CD8-positive, alpha-beta memory T cell (primary cell): ENCODE measurements around the gene SIGLEC14. TPM values are rescaled to one million over a fixed set of nuclear protein-coding genes. Genes with fewer than 3 reads are reported as not detected.
"Not testable (repeated sequence)": the region's sequence is repeated elsewhere in the genome, so short reads cannot be mapped to it uniquely, and the experiment has no call there.

Source experiments
- CTCF ChIA-PET: fragments of 350-600 bp; sonication (Branson Sonifier 250); formaldehyde crosslinking; loops from one replicate; lab custom pipeline; 2021; ENCODE audit warnings: antibody characterized with exemption; lab: Charles Lee
- POLR2A ChIA-PET: fragments of 350-600 bp; sonication (Branson Sonifier 250); formaldehyde crosslinking; loops from one replicate; lab custom pipeline; 2021; ENCODE audit warnings: antibody characterized with exemption; lab: Charles Lee
- DNase-seq, 5 donors: peaks; one replicate each; pipeline versions ENCODE4 v3.0.0 to v3.0.0-alpha.2; 2020 to 2022; ENCODE audit warnings: mixed read lengths in 1 of 5
- H3K27ac ChIP-seq: one replicate; pipeline ENCODE4 v1.7.0; 2013; ENCODE audit warnings: low read depth, mild to moderate bottlenecking, low read length, moderate library complexity
- H3K27me3 ChIP-seq: 2 replicates; pipeline ENCODE4 v1.7.0; 2013; ENCODE audit warnings: low read length, mild to moderate bottlenecking; ENCODE audit not compliant: insufficient read depth, poor library complexity, severe bottlenecking
- H3K36me3 ChIP-seq: 2 replicates; pipeline ENCODE4 v1.7.0; 2013; ENCODE audit warnings: mild to moderate bottlenecking, low read length, moderate library complexity; ENCODE audit not compliant: insufficient read depth
- H3K4me1 ChIP-seq: 2 replicates; pipeline ENCODE4 v1.7.0; 2013; ENCODE audit warnings: mild to moderate bottlenecking, low read length, moderate library complexity; ENCODE audit not compliant: insufficient read depth
- H3K4me3 ChIP-seq: 2 replicates; pipeline ENCODE4 v1.7.0; 2013; ENCODE audit warnings: mild to moderate bottlenecking, low read length
- H3K9me3 ChIP-seq: 2 replicates; pipeline ENCODE4 v1.7.0; 2013; ENCODE audit warnings: mild to moderate bottlenecking, low read length
- H3K27ac Mint-ChIP-seq, 8 donors: one replicate each; pipeline ENCODE4 v1.8.0; 2020 to 2021; ENCODE audit warnings: mixed read lengths in 8 of 8, mild to moderate bottlenecking in 6 of 8, inconsistent platforms in 3 of 8, moderate library complexity in 3 of 8
- H3K27me3 Mint-ChIP-seq, 2 donors: one replicate each; pipeline ENCODE4 v1.8.0; 2020 to 2021; ENCODE audit warnings: mixed read lengths in 2 of 2, mild to moderate bottlenecking in 1 of 2, moderate library complexity in 1 of 2
- H3K36me3 Mint-ChIP-seq, 3 donors: one replicate each; pipeline ENCODE4 v1.8.0; 2020 to 2021; ENCODE audit warnings: mixed read lengths in 3 of 3, inconsistent platforms in 1 of 3, mild to moderate bottlenecking in 1 of 3
- H3K4me1 Mint-ChIP-seq, 3 donors: one replicate each; pipeline ENCODE4 v1.8.0; 2020 to 2021; ENCODE audit warnings: mixed read lengths in 3 of 3, inconsistent platforms in 1 of 3, mild to moderate bottlenecking in 1 of 3
- H3K4me3 Mint-ChIP-seq, 7 donors: one replicate each; pipeline ENCODE4 v1.8.0; 2020 to 2021; ENCODE audit warnings: mixed read lengths in 7 of 7, mild to moderate bottlenecking in 6 of 7, moderate library complexity in 4 of 7, inconsistent platforms in 2 of 7
- H3K9me3 Mint-ChIP-seq, 5 donors: one replicate each; pipeline ENCODE4 v1.8.0; 2020 to 2022; ENCODE audit warnings: mixed read lengths in 5 of 5, mild to moderate bottlenecking in 3 of 5, moderate library complexity in 2 of 5, inconsistent platforms in 1 of 5
- polyA plus RNA-seq: library from polyadenylated mRNA; unstranded; fragments of 300-500 nt; fragmentation: Illumina TruSeq; gene quantifications from one replicate; pipeline ENCODE4 v1.2.3, GENCODE V29; 2021
- total RNA-seq, 2 experiments: library from RNA; stranded (reverse); gene quantifications; one replicate each; pipeline ENCODE4 v1.2.3, GENCODE V29; 2021

Gene SIGLEC14
- total RNA-seq (under 1 TPM; 0.33 to 0.35 TPM), polyA plus RNA-seq (not detected)

- H3K27ac Mint-ChIP-seq, H3K4me1 Mint-ChIP-seq, H3K36me3 Mint-ChIP-seq, H3K36me3 ChIP-seq, H3K4me1 ChIP-seq, H3K27ac ChIP-seq, POLR2A ChIA-PET, H3K27me3 ChIP-seq, H3K4me3 Mint-ChIP-seq, H3K9me3 Mint-ChIP-seq, H3K9me3 ChIP-seq, H3K4me3 ChIP-seq, DNase-seq: not testable (repeated sequence)
- CTCF ChIA-PET: interaction anchor here (1.5 kb wide), 1 partner anchor 10 kb away, joined by 6 read pairs; no protein-coding TSS in a partner anchor
- peaks cover 17 to 40% of the 10 kb centered on the region in 2 donors for H3K27me3 Mint-ChIP-seq
Measured at GRCh38 chr19:51646730-51647129, at the start of gene SIGLEC14. TSS of gene SIGLEC14 (minus strand) at chr19:51646825. CDS start at chr19:51646759, 66 bp downstream.

- Histone ChIP-seq H3K9me3 (no peaks in the 10 kb centered on the region), H3K4me1 (peaks cover 5% of the 10 kb centered on the region), H3K4me3 (no peak overlapping the region), H3K36me3 (no peaks in the 10 kb centered on the region), H3K27me3 (no peaks in the 10 kb centered on the region), H3K27ac (no peak overlapping the region)
- DNase-seq: no peak
- H3K36me3 Mint-ChIP-seq: no peaks in the 10 kb centered on the region
- H3K27me3 Mint-ChIP-seq: no peaks in the 10 kb centered on the region
- H3K4me3 Mint-ChIP-seq: no peak overlapping the region
- H3K9me3 Mint-ChIP-seq: peaks cover 0 to 3% (median 0%) of the 10 kb centered on the region in 5 donors
- ChIA-PET POLR2A (no interaction called here), CTCF (no interaction called here)
- H3K27ac Mint-ChIP-seq: peak overlapping the region in 2 of 8 donors; percentile 11 to 43
- H3K4me1 Mint-ChIP-seq: peaks cover 0 to 5% (median 2%) of the 10 kb centered on the region in 3 donors
Measured at GRCh38 chr19:51695702-51696315, 49.2 kb upstream of the SIGLEC14 start.

GRCh38 chr19:51695088-51695487 lies 48.5 kb upstream of the SIGLEC14 start:
- Histone ChIP-seq H3K36me3 (no peaks in the 10 kb centered on the region), H3K27ac (no peak overlapping the region), H3K4me3 (no peak overlapping the region), H3K4me1 (peaks cover 5% of the 10 kb centered on the region), H3K27me3 (no peaks in the 10 kb centered on the region), H3K9me3 (no peaks in the 10 kb centered on the region)
- POLR2A ChIA-PET: no interaction called here
- Mint-ChIP-seq H3K36me3 (no peaks in the 10 kb centered on the region), H3K9me3 (no peaks in the 10 kb centered on the region), H3K4me3 (no peak overlapping the region), H3K27me3 (peaks cover 0 to 3% of the 10 kb centered on the region in 2 donors), H3K27ac (peak overlapping the region in 1 of 8 donors; percentile 22), H3K4me1 (peaks cover 0 to 9% (median 4%) of the 10 kb centered on the region in 3 donors)
- no peak for DNase-seq
- CTCF ChIA-PET: no interaction called here

GRCh38 chr19:51694318-51695085 lies 47.9 kb upstream of the SIGLEC14 start:
- DNase-seq: no peak
- ChIA-PET CTCF (no interaction called here), POLR2A (no interaction called here)
- Mint-ChIP-seq H3K4me1 (peaks cover 0 to 14% (median 4%) of the 10 kb centered on the region in 3 donors), H3K27ac (peak overlapping the region in 2 of 8 donors; percentile 22 to 71), H3K27me3 (peaks cover 0 to 5% of the 10 kb centered on the region in 2 donors), H3K36me3 (no peaks in the 10 kb centered on the region), H3K9me3 (no peaks in the 10 kb centered on the region), H3K4me3 (no peak overlapping the region)
- Histone ChIP-seq H3K36me3 (no peaks in the 10 kb centered on the region), H3K9me3 (no peaks in the 10 kb centered on the region), H3K4me1 (peaks cover 5% of the 10 kb centered on the region), H3K4me3 (no peak overlapping the region), H3K27me3 (no peaks in the 10 kb centered on the region), H3K27ac (no peak overlapping the region)

- H3K9me3 Mint-ChIP-seq: no peaks in the 10 kb centered on the region
- no peaks in the 10 kb centered on the region for H3K36me3 ChIP-seq
- H3K4me1 ChIP-seq: peaks cover 5% of the 10 kb centered on the region
- H3K4me3 Mint-ChIP-seq: no peak overlapping the region
- peaks cover 0 to 5% of the 10 kb centered on the region in 2 donors for H3K27me3 Mint-ChIP-seq
- no peaks in the 10 kb centered on the region for H3K27me3 ChIP-seq
- no peak overlapping the region for H3K4me3 ChIP-seq
- H3K36me3 Mint-ChIP-seq: no peaks in the 10 kb centered on the region
- ChIA-PET POLR2A (no interaction called here), CTCF (no interaction called here)
- no peak for DNase-seq
- no peaks in the 10 kb centered on the region for H3K9me3 ChIP-seq
- H3K27ac ChIP-seq: no peak overlapping the region
- peaks cover under 1 to 15% (median 4%) of the 10 kb centered on the region in 3 donors for H3K4me1 Mint-ChIP-seq
- H3K27ac Mint-ChIP-seq: peak overlapping the region in 2 of 8 donors; percentile 15 to 71
Measured at GRCh38 chr19:51693819-51694218, 47.2 kb upstream of the SIGLEC14 start.

- Mint-ChIP-seq H3K36me3 (no peaks in the 10 kb centered on the region), H3K4me3 (peak within 1 kb of the TSS in 3 of 7 donors; percentile 1 to 69 (median 50)), H3K27me3 (peaks cover 5 to 8% of the 10 kb centered on the region in 2 donors), H3K4me1 (peaks cover 6 to 21% (median 7%) of the 10 kb centered on the region in 3 donors), H3K9me3 (no peaks in the 10 kb centered on the region), H3K27ac (peak within 1 kb of the TSS in 4 of 8 donors; percentile 15 to 71 (median 40))
- no peaks in the 10 kb centered on the region for H3K9me3 ChIP-seq
- no peak within 1 kb of the TSS for H3K4me3 ChIP-seq
- POLR2A ChIA-PET: no interaction called here
- H3K36me3 ChIP-seq: no peaks in the 10 kb centered on the region
- CTCF ChIA-PET: no interaction called here
- no peak for DNase-seq
- peaks cover 4% of the 10 kb centered on the region for H3K27me3 ChIP-seq
- H3K4me1 ChIP-seq: peaks cover 5% of the 10 kb centered on the region
- H3K27ac ChIP-seq: no peak within 1 kb of the TSS
Measured at GRCh38 chr19:51693260-51693659, 46.6 kb upstream of the SIGLEC14 start, which contains the start of gene SPACA6. TSS of gene SPACA6 (plus strand) at chr19:51693330. CDS start at chr19:51693527, 197 bp downstream.

GRCh38 chr19:51692468-51692867 lies 45.8 kb upstream of the SIGLEC14 start:
- Mint-ChIP-seq H3K9me3 (no peaks in the 10 kb centered on the region), H3K27ac (peak overlapping the region in 1 of 8 donors; percentile 18), H3K4me1 (peaks cover 6 to 22% (median 9%) of the 10 kb centered on the region in 3 donors), H3K36me3 (no peaks in the 10 kb centered on the region), H3K27me3 (peaks cover 13 to 16% of the 10 kb centered on the region in 2 donors), H3K4me3 (no peak overlapping the region)
- POLR2A ChIA-PET: no interaction called here
- no peaks in the 10 kb centered on the region for H3K36me3 ChIP-seq
- CTCF ChIA-PET: no interaction called here
- no peak for DNase-seq
- H3K27ac ChIP-seq: no peak overlapping the region
- H3K27me3 ChIP-seq: peaks cover 5% of the 10 kb centered on the region
- H3K9me3 ChIP-seq: no peaks in the 10 kb centered on the region
- H3K4me3 ChIP-seq: no peak overlapping the region
- H3K4me1 ChIP-seq: peaks cover 5% of the 10 kb centered on the region
